WTC11 (cell line): ENCODE data around the gene XPO6. TPM values are rescaled to one million over a fixed set of nuclear protein-coding genes. Genes with fewer than 3 reads are reported as not detected.
"Not testable (repeated sequence)": the region's sequence is repeated elsewhere in the genome, so short reads cannot be mapped to it uniquely, and the experiment has no call there.

ENCODE experiments used
- ATAC-seq: fragments of 200-7000 bp; cut with Tn5 transposase; 2 replicates; pipeline ENCODE4 v1.10.0; 2021; ENCODE audit warnings: mild to moderate bottlenecking, moderate library complexity
- CTCF ChIA-PET: fragments of 300-600 bp; sonication (Branson Sonifier 250); formaldehyde crosslinking; loops from one replicate; lab custom pipeline; 2021; ENCODE audit warnings: antibody characterized with exemption; lab: Charles Lee
- POLR2A ChIA-PET: fragments of 350-600 bp; sonication (Branson Sonifier 250); formaldehyde crosslinking; loops from one replicate; lab custom pipeline; 2021; ENCODE audit warnings: antibody characterized with exemption; lab: Charles Lee
- DNase-seq: peaks from one replicate; pipeline ENCODE4 v3.0.0; 2021; ENCODE audit warnings: low spot score
- H3K27ac Mint-ChIP-seq: 2 replicates; pipeline ENCODE4 v1.8.0; 2021; ENCODE audit warnings: mixed read lengths
- H3K27me3 Mint-ChIP-seq: 2 replicates; pipeline ENCODE4 v1.8.0; 2021; ENCODE audit warnings: low read depth, mild to moderate bottlenecking, moderate library complexity, mixed read lengths
- H3K36me3 Mint-ChIP-seq: 2 replicates; pipeline ENCODE4 v1.8.0; 2021; ENCODE audit warnings: mixed read lengths
- H3K4me1 Mint-ChIP-seq: 2 replicates; pipeline ENCODE4 v1.8.0; 2022; ENCODE audit warnings: mixed read lengths
- H3K4me3 Mint-ChIP-seq: 2 replicates; pipeline ENCODE4 v1.8.0; 2021; ENCODE audit warnings: mild to moderate bottlenecking, moderate library complexity, mixed read lengths
- H3K9me3 Mint-ChIP-seq: 2 replicates; pipeline ENCODE4 v1.8.0; 2021; ENCODE audit warnings: mixed read lengths
- CREB1 ChIP-seq: sonication (generic); formaldehyde crosslinking; IDR thresholded peaks from 2 replicates; pipeline ENCODE4 v1.8.0; 2023; ENCODE audit warnings: mild to moderate bottlenecking, missing genetic modification reagents
- FOXJ3 ChIP-seq: sonication (generic); formaldehyde crosslinking; IDR thresholded peaks from 2 replicates; pipeline ENCODE4 v1.9.0; 2021; ENCODE audit warnings: missing genetic modification reagents, mild to moderate bottlenecking, borderline replicate concordance
- FOXK1 ChIP-seq: sonication (generic); formaldehyde crosslinking; IDR thresholded peaks from 2 replicates; pipeline ENCODE4 v1.8.0; 2022; ENCODE audit warnings: mild to moderate bottlenecking, moderate library complexity, missing genetic modification reagents
- FOXP1 ChIP-seq: sonication (generic); formaldehyde crosslinking; IDR thresholded peaks from 2 replicates; pipeline ENCODE4 v1.8.0; 2022; ENCODE audit warnings: missing genetic modification reagents, mild to moderate bottlenecking, moderate library complexity, borderline replicate concordance
- GABPB1 ChIP-seq: sonication (generic); formaldehyde crosslinking; IDR thresholded peaks from 2 replicates; pipeline ENCODE4 v1.8.1; 2023; ENCODE audit warnings: mild to moderate bottlenecking, missing genetic modification reagents
- GTF2I ChIP-seq: fragments of 250-450 bp; sonication (Bioruptor Pico); conservative IDR thresholded peaks from 2 replicates; pipeline ENCODE4 v1.4.0; 2021; ENCODE audit warnings: mild to moderate bottlenecking
- JUN ChIP-seq: sonication (generic); formaldehyde crosslinking; IDR thresholded peaks from 2 replicates; pipeline ENCODE4 v1.8.0; 2023; ENCODE audit warnings: mild to moderate bottlenecking, missing genetic modification reagents
- MLX ChIP-seq: sonication (generic); formaldehyde crosslinking; IDR thresholded peaks from 2 replicates; pipeline ENCODE4 v1.8.1; 2023; ENCODE audit warnings: mild to moderate bottlenecking, missing genetic modification reagents, moderate library complexity
- MYBL2 ChIP-seq: sonication (generic); formaldehyde crosslinking; IDR thresholded peaks from 2 replicates; pipeline ENCODE4 v1.8.1; 2023; ENCODE audit warnings: mild to moderate bottlenecking, moderate library complexity, missing genetic modification reagents
- NFATC4 ChIP-seq: fragments of 250-450 bp; sonication (Bioruptor Pico); IDR thresholded peaks from 2 replicates; pipeline ENCODE4 v1.9.0; 2021; ENCODE audit warnings: mild to moderate bottlenecking
- RORB ChIP-seq: fragments of 250-450 bp; sonication (Bioruptor Pico); IDR thresholded peaks from 2 replicates; pipeline ENCODE4 v1.9.0; 2021; ENCODE audit warnings: mild to moderate bottlenecking
- TP53 ChIP-seq: sonication (generic); formaldehyde crosslinking; IDR thresholded peaks from 2 replicates; pipeline ENCODE4 v1.8.1; 2023; ENCODE audit warnings: mild to moderate bottlenecking, missing genetic modification reagents
- USF2 ChIP-seq: sonication (generic); formaldehyde crosslinking; IDR thresholded peaks from 2 replicates; pipeline ENCODE4 v1.8.1; 2023; ENCODE audit warnings: mild to moderate bottlenecking, missing genetic modification reagents, moderate library complexity
- ZBTB43 ChIP-seq: sonication (generic); formaldehyde crosslinking; IDR thresholded peaks from 2 replicates; pipeline ENCODE4 v1.8.1; 2023; ENCODE audit warnings: mild to moderate bottlenecking, missing genetic modification reagents
- ZNF232 ChIP-seq: sonication (generic); formaldehyde crosslinking; IDR thresholded peaks from 2 replicates; pipeline ENCODE4 v1.8.0; 2022; ENCODE audit warnings: mild to moderate bottlenecking, missing genetic modification reagents
- ZNF281 ChIP-seq: sonication (generic); formaldehyde crosslinking; IDR thresholded peaks from 2 replicates; pipeline ENCODE4 v1.8.0; 2023; ENCODE audit warnings: mild to moderate bottlenecking, missing genetic modification reagents
- ZNF416 ChIP-seq: fragments of 250-450 bp; sonication (Bioruptor Pico); IDR thresholded peaks from 2 replicates; pipeline ENCODE4 v1.9.0; 2021; ENCODE audit warnings: mild to moderate bottlenecking, inconsistent platforms
- total RNA-seq: library from RNA; stranded (reverse); gene quantifications from 3 replicates; pipeline ENCODE4 v1.2.3, GENCODE V29; 2021
- TF ChIP-seq, protein P1 (sequence below): sonication (generic); formaldehyde crosslinking; IDR thresholded peaks from 2 replicates; pipeline ENCODE4 v1.8.0; 2023; ENCODE audit warnings: missing genetic modification reagents, mild to moderate bottlenecking, borderline replicate concordance

The XPO6 gene
- total RNA-seq, 1 experiment from 2014 or later: 160 TPM

- no peak overlapping the region for H3K4me3 Mint-ChIP-seq
- H3K9me3 Mint-ChIP-seq: no peaks in the 10 kb centered on the region
- DNase-seq (no peak), ATAC-seq (no peak)
- H3K27me3 Mint-ChIP-seq: no peaks in the 10 kb centered on the region
- H3K36me3 Mint-ChIP-seq: peaks cover 50% of the 10 kb centered on the region
- TF ChIP-seq FOXK1 (CRISPR knock-in tag) (no peak), MLX (CRISPR knock-in tag) (no peak), TP53 (CRISPR knock-in tag) (no peak), GABPB1 (CRISPR knock-in tag) (no peak), ZBTB43 (no peak)
- H3K4me1 Mint-ChIP-seq: no peaks in the 10 kb centered on the region
- ChIA-PET CTCF (no interaction called here), POLR2A (no interaction called here)
- H3K27ac Mint-ChIP-seq: no peak overlapping the region
Observed at GRCh38 chr16:28117168-28117565, 94.6 kb downstream of the XPO6 start.

DNA sequence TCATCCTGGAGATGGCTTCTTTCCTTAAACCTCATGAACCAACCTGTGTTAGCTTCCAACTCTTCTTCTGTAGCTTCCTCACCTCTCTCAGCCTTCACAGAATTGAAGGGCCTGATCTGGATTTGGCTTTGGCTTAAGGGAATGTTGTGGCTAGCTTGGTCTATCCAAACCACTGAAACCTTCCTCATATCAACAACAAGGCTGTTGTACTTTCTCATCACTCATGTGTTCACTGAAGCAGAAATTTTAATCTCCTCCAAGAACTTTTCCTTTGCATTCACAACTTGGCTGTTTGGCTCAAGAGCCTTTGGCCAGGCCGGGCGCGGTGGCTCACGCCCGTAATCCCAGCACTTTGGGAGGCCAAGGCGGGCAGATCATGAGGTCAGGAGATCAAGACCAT lies 95.9 kb downstream of the XPO6 start:
- H3K9me3 Mint-ChIP-seq, H3K27me3 Mint-ChIP-seq, POLR2A ChIA-PET, H3K4me1 Mint-ChIP-seq, CTCF ChIA-PET, H3K4me3 Mint-ChIP-seq, DNase-seq, H3K27ac Mint-ChIP-seq, ATAC-seq: not testable (repeated sequence)
- H3K36me3 Mint-ChIP-seq: peaks cover 49% of the 10 kb centered on the region

DNA sequence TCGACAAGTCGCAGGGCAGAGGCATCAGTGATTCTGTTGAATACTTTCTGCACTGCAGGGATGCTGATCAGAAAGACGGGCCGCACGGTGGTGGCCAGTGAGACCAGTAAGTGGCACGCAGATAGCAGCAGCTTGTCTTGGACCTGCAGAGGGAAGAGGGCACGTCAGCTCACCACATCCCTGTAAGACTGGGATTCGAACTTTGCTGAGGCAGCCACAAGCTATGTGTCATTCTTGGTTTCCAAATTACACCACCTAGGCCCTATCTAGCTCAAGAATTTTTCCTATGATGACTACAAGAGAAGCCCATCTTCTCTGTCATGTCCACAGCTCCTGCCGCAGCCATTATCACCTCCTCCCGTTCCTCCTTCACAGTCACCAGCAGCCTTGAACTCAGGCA lies 98.9 kb downstream of the XPO6 start:
- Mint-ChIP-seq H3K27me3 (no peaks in the 10 kb centered on the region), H3K36me3 (peaks cover 48% of the 10 kb centered on the region), H3K4me1 (no peaks in the 10 kb centered on the region), H3K4me3 (no peak overlapping the region), H3K27ac (no peak overlapping the region), H3K9me3 (no peaks in the 10 kb centered on the region)
- DNase-seq (no peak), ATAC-seq (no peak)
- CTCF ChIA-PET: interaction anchor here (1.4 to 1.8 kb wide), 2 partner anchors 22 to 105 kb away, joined by 3 to 5 read pairs; no protein-coding TSS in a partner anchor
- POLR2A ChIA-PET: no interaction called here
- no peak for TF ChIP-seq FOXK1 (CRISPR knock-in tag)
- TF ChIP-seq USF2: no peak
- no peak for TF ChIP-seq ZNF416
- TF ChIP-seq FOXP1 (CRISPR knock-in tag): no peak
- TF ChIP-seq NFATC4 (CRISPR knock-in tag): no peak
- TF ChIP-seq RORB (CRISPR knock-in tag): no peak
- TF ChIP-seq, all 79 proteins: peak for 0

DNA sequence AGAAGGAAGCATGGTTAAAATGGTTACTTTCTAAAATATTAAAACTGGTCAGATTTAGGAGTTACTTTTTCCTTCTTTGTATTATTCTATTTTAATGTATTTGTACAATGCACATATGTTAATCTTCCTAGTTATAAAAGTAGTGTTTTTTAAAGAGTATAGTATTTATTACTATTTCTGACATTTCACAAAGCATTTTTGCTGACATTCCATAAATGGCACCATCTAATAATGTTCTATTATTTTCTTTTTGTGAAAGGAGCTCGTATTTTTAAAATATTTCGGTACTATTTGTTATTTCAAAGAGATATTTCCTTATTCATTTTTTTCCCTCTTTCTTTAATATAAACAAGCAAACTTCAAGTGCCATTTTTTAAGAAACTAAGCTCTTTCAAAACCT lies 100.8 kb downstream of the XPO6 start:
- no peaks in the 10 kb centered on the region for H3K27me3 Mint-ChIP-seq
- no peak overlapping the region for H3K4me3 Mint-ChIP-seq
- H3K9me3 Mint-ChIP-seq: no peaks in the 10 kb centered on the region
- H3K27ac Mint-ChIP-seq: no peak overlapping the region
- no peak for ATAC-seq
- DNase-seq: no peak
- ChIA-PET CTCF (interaction anchor here (1.0 kb wide), 1 partner anchor 211 kb away, joined by 3 read pairs; no protein-coding TSS in a partner anchor), POLR2A (no interaction called here)
- peaks cover 54% of the 10 kb centered on the region for H3K36me3 Mint-ChIP-seq
- H3K4me1 Mint-ChIP-seq: no peaks in the 10 kb centered on the region
- no peak for TF ChIP-seq RORB (CRISPR knock-in tag)
- TF ChIP-seq CREB1: no peak
- TF ChIP-seq ZNF281 (CRISPR knock-in tag): no peak
- TF ChIP-seq, protein P1, sequence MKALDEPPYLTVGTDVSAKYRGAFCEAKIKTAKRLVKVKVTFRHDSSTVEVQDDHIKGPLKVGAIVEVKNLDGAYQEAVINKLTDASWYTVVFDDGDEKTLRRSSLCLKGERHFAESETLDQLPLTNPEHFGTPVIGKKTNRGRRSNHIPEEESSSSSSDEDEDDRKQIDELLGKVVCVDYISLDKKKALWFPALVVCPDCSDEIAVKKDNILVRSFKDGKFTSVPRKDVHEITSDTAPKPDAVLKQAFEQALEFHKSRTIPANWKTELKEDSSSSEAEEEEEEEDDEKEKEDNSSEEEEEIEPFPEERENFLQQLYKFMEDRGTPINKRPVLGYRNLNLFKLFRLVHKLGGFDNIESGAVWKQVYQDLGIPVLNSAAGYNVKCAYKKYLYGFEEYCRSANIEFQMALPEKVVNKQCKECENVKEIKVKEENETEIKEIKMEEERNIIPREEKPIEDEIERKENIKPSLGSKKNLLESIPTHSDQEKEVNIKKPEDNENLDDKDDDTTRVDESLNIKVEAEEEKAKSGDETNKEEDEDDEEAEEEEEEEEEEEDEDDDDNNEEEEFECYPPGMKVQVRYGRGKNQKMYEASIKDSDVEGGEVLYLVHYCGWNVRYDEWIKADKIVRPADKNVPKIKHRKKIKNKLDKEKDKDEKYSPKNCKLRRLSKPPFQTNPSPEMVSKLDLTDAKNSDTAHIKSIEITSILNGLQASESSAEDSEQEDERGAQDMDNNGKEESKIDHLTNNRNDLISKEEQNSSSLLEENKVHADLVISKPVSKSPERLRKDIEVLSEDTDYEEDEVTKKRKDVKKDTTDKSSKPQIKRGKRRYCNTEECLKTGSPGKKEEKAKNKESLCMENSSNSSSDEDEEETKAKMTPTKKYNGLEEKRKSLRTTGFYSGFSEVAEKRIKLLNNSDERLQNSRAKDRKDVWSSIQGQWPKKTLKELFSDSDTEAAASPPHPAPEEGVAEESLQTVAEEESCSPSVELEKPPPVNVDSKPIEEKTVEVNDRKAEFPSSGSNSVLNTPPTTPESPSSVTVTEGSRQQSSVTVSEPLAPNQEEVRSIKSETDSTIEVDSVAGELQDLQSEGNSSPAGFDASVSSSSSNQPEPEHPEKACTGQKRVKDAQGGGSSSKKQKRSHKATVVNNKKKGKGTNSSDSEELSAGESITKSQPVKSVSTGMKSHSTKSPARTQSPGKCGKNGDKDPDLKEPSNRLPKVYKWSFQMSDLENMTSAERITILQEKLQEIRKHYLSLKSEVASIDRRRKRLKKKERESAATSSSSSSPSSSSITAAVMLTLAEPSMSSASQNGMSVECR: no peak
- TF ChIP-seq FOXJ3 (CRISPR knock-in tag): no peak
- no peak for TF ChIP-seq ZNF232 (CRISPR knock-in tag)
- TF ChIP-seq GTF2I (CRISPR knock-in tag): no peak
- TF ChIP-seq JUN: no peak
- no peak for TF ChIP-seq MYBL2 (CRISPR knock-in tag)
